Measurements from ENCODE around the gene PIK3IP1.
A peak's percentile ranks its signal among the peaks of the same experiment; 100 is the strongest.

PIK3IP1 gene

DNA sequence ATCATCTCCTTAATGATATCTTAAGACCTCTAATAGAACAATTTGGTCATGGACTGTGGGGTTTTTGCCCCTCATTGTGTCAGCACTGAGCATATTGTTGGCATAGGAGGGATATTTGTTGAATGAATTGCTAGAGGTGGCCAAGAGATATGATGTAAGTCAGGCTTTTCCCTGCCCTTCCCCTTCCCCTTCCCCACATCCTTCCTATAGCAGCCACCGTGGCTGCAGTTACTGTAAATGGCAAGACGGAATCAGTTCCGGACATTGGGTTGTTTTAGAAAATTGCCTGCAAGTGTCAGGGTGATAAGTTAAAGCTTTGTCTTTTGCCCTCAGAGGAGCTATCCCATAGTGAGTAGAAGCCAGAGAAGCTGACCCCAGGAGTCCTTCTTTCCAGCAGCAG lies 57.2 kb downstream of the PIK3IP1 start:
- H2AFZ ChIP-seq (ENCODE audit: low read length): no peak overlapping the region
- peaks cover 32% of the 10 kb centered on the region for H3K4me1 ChIP-seq (ENCODE audit: insufficient read depth, low read length, poor library complexity, severe bottlenecking)
- peaks cover 52% of the 10 kb centered on the region for H3K79me2 ChIP-seq (ENCODE audit: insufficient read depth, low read length)
- no peak overlapping the region for H3K4me3 ChIP-seq (ENCODE audit: low read length, poor library complexity, severe bottlenecking)
- peaks cover 10% of the 10 kb centered on the region; the same call in 1 of the 2 replicates for H3K36me3 ChIP-seq (ENCODE audit: insufficient read depth, low read length)
- peaks cover 14% of the 10 kb centered on the region for H4K20me1 ChIP-seq (ENCODE audit: insufficient read depth, low read length, poor library complexity, severe bottlenecking)
- H3K27me3 ChIP-seq (ENCODE audit: insufficient read depth, low read length, poor library complexity, severe bottlenecking): no peaks in the 10 kb centered on the region
- no peak overlapping the region for H3K4me2 ChIP-seq (ENCODE audit: low read depth, low read length, poor library complexity, severe bottlenecking)
- no peaks in the 10 kb centered on the region; the same call in 1 of the 2 replicates for H3F3A ChIP-seq (ENCODE audit: low read depth)
- no peaks in the 10 kb centered on the region for H3K9me2 ChIP-seq (replicated peaks; ENCODE audit: low read depth, low read length)
- no peaks in the 10 kb centered on the region for H3K9me3 ChIP-seq (ENCODE audit: insufficient read depth, low read depth, low read length)
- TF ChIP-seq, protein P1, sequence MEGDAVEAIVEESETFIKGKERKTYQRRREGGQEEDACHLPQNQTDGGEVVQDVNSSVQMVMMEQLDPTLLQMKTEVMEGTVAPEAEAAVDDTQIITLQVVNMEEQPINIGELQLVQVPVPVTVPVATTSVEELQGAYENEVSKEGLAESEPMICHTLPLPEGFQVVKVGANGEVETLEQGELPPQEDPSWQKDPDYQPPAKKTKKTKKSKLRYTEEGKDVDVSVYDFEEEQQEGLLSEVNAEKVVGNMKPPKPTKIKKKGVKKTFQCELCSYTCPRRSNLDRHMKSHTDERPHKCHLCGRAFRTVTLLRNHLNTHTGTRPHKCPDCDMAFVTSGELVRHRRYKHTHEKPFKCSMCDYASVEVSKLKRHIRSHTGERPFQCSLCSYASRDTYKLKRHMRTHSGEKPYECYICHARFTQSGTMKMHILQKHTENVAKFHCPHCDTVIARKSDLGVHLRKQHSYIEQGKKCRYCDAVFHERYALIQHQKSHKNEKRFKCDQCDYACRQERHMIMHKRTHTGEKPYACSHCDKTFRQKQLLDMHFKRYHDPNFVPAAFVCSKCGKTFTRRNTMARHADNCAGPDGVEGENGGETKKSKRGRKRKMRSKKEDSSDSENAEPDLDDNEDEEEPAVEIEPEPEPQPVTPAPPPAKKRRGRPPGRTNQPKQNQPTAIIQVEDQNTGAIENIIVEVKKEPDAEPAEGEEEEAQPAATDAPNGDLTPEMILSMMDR (conservative IDR thresholded peaks at IDR 0.05; ENCODE audit: low read length): no peak
- TF ChIP-seq EZH2phosphoT487 (IDR thresholded peaks at IDR 0.05; ENCODE audit: borderline replicate concordance): no peak
- H3K9ac ChIP-seq (ENCODE audit: low read depth, low read length, poor library complexity, severe bottlenecking): no peak overlapping the region

DNA sequence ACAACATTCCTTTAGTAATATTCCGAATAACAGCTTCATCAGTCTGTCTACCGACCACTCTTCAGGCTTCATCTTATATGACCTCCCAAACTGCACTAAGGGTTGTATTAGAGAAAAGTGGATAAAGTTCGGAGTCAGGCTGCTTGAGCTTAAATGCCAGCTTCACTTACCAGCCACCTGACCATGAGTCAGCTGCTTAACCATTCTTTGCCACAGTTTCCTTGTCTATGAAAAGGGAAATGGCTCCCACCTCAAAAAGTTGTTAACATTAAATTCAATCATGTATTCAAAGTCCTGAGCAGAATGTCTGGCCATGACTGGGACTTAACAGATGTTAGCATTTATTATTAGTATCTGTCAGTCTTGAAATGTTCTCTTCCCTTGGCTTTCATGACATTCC lies 59.3 kb downstream of the PIK3IP1 start:
- peaks cover 14% of the 10 kb centered on the region for H4K20me1 ChIP-seq (ENCODE audit: insufficient read depth, low read length, poor library complexity, severe bottlenecking)
- H3K9me2 ChIP-seq (replicated peaks; ENCODE audit: low read depth, low read length): no peaks in the 10 kb centered on the region
- H3K27me3 ChIP-seq (ENCODE audit: insufficient read depth, low read length, poor library complexity, severe bottlenecking): no peaks in the 10 kb centered on the region
- H3F3A ChIP-seq (ENCODE audit: low read depth): no peaks in the 10 kb centered on the region; the same call in 1 of the 2 replicates
- peaks cover 57% of the 10 kb centered on the region for H3K79me2 ChIP-seq (ENCODE audit: insufficient read depth, low read length)
- H3K36me3 ChIP-seq (ENCODE audit: insufficient read depth, low read length): peaks cover 3% of the 10 kb centered on the region; the same call in 1 of the 2 replicates
- peak overlapping the region; percentile 13 for H3K9ac ChIP-seq (ENCODE audit: low read depth, low read length, poor library complexity, severe bottlenecking)
- TF ChIP-seq, protein P1 (conservative IDR thresholded peaks at IDR 0.05; ENCODE audit: low read length): no peak
- TF ChIP-seq EZH2phosphoT487 (IDR thresholded peaks at IDR 0.05; ENCODE audit: borderline replicate concordance): no peak
- no peak overlapping the region for H3K4me3 ChIP-seq (ENCODE audit: low read length, poor library complexity, severe bottlenecking)
- peak overlapping the region; percentile 56 for H3K4me2 ChIP-seq (ENCODE audit: low read depth, low read length, poor library complexity, severe bottlenecking)
- no peaks in the 10 kb centered on the region for H3K9me3 ChIP-seq (ENCODE audit: insufficient read depth, low read depth, low read length)
- H3K4me1 ChIP-seq (ENCODE audit: insufficient read depth, low read length, poor library complexity, severe bottlenecking): peaks cover 47% of the 10 kb centered on the region
- H2AFZ ChIP-seq (ENCODE audit: low read length): no peak overlapping the region
